ENCODE measurements around the gene GABRG3.

GABRG3 gene

DNA sequence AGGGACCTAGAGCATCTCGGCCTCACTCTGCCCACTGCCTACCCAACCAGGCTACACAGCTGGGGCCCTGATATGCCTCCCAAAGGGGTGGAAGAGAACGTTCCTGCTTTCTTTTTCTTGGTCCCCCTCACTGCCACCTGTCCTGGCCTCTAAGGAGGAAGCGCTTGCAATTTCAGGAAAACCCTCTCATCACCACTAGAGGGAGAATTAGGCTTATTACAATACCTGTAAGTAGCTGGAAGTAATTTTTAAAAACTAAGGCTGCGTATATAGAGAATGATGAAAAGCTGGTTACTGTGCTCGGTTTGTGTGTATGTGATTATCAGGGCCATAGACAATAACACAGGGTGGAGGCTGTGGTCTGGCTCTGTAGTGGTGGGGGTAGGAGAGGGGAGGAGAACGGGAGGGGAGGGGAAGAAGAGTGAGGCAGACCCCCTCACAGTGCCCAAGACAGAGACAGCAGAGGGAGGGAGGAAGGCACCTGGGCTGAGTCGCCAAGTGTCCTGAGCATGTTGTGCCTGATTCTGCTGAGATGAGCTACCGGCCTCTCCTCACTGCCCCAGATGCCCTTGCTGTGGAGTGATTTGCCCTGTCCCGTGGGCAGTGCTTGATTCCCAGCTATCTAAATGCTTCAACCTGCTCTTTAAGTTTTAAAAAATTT lies 3.3 kb downstream of the GABRG3 start:
- TF ChIP-seq FOXP2 (optimal IDR thresholded peaks at IDR 0.05; ENCODE audit: borderline replicate concordance, extremely low read depth, extremely low read length, insufficient read depth) (no peak), TAF1 (IDR thresholded peaks at IDR 0.05; ENCODE audit: borderline replicate concordance, insufficient read depth, low read length) (no peak), SIN3A (IDR thresholded peaks at IDR 0.05; ENCODE audit: borderline replicate concordance, insufficient read depth, low read length) (no peak)
- TF ChIP-seq, protein P1, sequence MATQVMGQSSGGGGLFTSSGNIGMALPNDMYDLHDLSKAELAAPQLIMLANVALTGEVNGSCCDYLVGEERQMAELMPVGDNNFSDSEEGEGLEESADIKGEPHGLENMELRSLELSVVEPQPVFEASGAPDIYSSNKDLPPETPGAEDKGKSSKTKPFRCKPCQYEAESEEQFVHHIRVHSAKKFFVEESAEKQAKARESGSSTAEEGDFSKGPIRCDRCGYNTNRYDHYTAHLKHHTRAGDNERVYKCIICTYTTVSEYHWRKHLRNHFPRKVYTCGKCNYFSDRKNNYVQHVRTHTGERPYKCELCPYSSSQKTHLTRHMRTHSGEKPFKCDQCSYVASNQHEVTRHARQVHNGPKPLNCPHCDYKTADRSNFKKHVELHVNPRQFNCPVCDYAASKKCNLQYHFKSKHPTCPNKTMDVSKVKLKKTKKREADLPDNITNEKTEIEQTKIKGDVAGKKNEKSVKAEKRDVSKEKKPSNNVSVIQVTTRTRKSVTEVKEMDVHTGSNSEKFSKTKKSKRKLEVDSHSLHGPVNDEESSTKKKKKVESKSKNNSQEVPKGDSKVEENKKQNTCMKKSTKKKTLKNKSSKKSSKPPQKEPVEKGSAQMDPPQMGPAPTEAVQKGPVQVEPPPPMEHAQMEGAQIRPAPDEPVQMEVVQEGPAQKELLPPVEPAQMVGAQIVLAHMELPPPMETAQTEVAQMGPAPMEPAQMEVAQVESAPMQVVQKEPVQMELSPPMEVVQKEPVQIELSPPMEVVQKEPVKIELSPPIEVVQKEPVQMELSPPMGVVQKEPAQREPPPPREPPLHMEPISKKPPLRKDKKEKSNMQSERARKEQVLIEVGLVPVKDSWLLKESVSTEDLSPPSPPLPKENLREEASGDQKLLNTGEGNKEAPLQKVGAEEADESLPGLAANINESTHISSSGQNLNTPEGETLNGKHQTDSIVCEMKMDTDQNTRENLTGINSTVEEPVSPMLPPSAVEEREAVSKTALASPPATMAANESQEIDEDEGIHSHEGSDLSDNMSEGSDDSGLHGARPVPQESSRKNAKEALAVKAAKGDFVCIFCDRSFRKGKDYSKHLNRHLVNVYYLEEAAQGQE (IDR thresholded peaks at IDR 0.05; ENCODE audit: insufficient read depth in 1 of 2, low read depth in 2 of 2, low read length in 2 of 2) = no peak

DNA sequence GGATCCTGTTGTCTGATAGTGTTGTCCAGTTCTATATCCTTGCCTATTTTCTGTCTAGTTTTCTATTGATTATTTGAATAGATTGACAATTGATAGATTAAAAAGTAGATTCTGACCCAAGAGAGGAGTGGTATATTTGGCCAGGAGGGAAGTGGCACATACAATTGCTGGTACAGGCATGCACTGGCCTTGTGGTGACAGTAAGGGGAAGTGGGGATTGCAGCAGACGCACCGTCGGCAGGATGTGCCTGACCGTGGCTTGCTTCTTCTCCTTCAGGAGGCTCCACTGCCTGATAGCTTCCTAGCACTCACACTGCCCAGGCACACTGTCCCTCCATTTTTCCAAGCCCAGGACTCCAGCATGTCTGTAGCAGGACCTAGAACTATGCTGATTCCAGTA lies 10.5 kb downstream of the GABRG3 start:
- TF ChIP-seq, protein P1 (IDR thresholded peaks at IDR 0.05; ENCODE audit: insufficient read depth in 1 of 2, low read depth in 2 of 2, low read length in 2 of 2) = no peak
- TF ChIP-seq TAF1 (IDR thresholded peaks at IDR 0.05; ENCODE audit: borderline replicate concordance, insufficient read depth, low read length) (no peak), POLR2AphosphoS5 (IDR thresholded peaks at IDR 0.05; ENCODE audit: low read depth, low read length) (no peak), FOXP2 (optimal IDR thresholded peaks at IDR 0.05; ENCODE audit: borderline replicate concordance, extremely low read depth, extremely low read length, insufficient read depth) (no peak), SIN3A (IDR thresholded peaks at IDR 0.05; ENCODE audit: borderline replicate concordance, insufficient read depth, low read length) (no peak)

DNA sequence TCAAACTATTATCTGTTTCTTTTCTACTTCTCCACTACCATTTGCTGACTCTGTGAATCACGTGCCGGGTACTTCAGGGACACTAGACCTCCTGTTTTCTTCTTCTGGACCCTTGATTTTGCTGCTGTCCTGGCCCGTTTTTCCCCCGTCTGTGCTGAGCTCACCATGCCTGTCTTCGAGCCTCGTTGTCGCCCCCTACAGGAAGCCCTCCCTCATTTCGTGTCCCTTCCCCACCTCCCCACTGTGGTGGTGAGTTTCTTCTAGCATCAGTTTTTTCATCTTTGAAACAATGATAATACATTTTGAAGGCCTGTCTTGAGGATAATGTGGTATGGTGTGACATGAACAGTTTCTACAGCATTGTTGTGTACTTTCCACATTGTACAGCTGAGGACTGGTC lies 12.8 kb downstream of the GABRG3 start:
- TF ChIP-seq SIN3A (IDR thresholded peaks at IDR 0.05; ENCODE audit: borderline replicate concordance, insufficient read depth, low read length) (no peak), TAF1 (IDR thresholded peaks at IDR 0.05; ENCODE audit: borderline replicate concordance, insufficient read depth, low read length) (no peak)
- TF ChIP-seq, protein P1 (IDR thresholded peaks at IDR 0.05; ENCODE audit: insufficient read depth in 1 of 2, low read depth in 2 of 2, low read length in 2 of 2) = no peak

DNA sequence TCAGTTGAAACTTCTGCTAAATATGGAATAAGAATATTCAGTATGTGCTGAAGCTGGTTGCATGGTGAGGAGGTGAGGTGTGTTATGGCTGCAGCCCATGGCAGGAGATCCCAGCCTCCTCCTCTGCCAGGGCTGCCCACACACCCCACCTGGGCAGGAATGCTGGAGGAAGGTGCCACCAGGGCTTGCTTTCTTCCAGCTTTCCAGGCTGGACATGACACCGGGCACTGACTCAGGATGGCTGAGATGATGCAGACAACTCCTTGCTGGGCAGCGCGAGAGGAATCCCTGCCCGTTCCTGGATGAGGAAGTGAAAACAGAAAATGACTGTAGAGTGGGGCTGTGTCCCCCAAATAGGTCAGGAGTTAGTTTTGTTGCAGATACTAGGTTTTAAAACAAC lies 14.1 kb downstream of the GABRG3 start:
- TF ChIP-seq, protein P1 (IDR thresholded peaks at IDR 0.05; ENCODE audit: insufficient read depth in 1 of 2, low read depth in 2 of 2, low read length in 2 of 2) = no peak
- TF ChIP-seq SIN3A (IDR thresholded peaks at IDR 0.05; ENCODE audit: borderline replicate concordance, insufficient read depth, low read length) = no peak

DNA sequence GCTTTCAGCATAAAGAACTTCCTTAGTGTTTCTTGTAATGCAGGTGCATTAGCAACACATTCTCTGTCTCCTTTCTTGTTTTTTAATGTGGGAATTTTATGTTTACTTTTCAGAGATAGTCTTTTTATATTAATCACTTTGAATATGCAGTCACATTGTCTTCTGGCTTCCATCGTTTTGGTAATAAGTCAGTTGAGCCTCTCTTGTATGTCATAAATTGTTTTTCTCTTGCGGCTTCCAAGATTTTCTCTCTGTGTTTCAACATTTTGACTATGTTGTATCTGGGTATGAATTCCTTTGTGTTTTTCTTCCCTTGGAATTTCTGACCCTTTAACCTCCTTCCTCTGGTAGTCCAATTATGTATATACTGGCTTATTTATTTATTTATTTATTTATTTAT lies 25.3 kb downstream of the GABRG3 start:
- TF ChIP-seq SIN3A (IDR thresholded peaks at IDR 0.05; ENCODE audit: borderline replicate concordance, insufficient read depth, low read length) (no peak), TAF1 (IDR thresholded peaks at IDR 0.05; ENCODE audit: borderline replicate concordance, insufficient read depth, low read length) (no peak), POLR2AphosphoS5 (IDR thresholded peaks at IDR 0.05; ENCODE audit: low read depth, low read length) (no peak), FOXP2 (optimal IDR thresholded peaks at IDR 0.05; ENCODE audit: borderline replicate concordance, extremely low read depth, extremely low read length, insufficient read depth) (no peak)
- TF ChIP-seq, protein P1 (IDR thresholded peaks at IDR 0.05; ENCODE audit: insufficient read depth in 1 of 2, low read depth in 2 of 2, low read length in 2 of 2) = no peak

Measured in PFSK-1 (cell line).